ENCODE measurements around the gene RFX7.

- TF ChIP-seq POLR2A (IDR thresholded peaks at IDR 0.05) (no peak), CTCF (IDR thresholded peaks at IDR 0.05) (no peak), EP300 (IDR thresholded peaks at IDR 0.05) (no peak)
Measured at GRCh38 chr15:56180851-56181250, 62.8 kb downstream of the RFX7 start.
